Measurements from ENCODE around the gene CLDN20. TPM values are rescaled to one million over a fixed set of nuclear protein-coding genes. Genes with fewer than 3 reads are reported as not detected.
"Not testable (repeated sequence)": the region's sequence is repeated elsewhere in the genome, so short reads cannot be mapped to it uniquely, and the experiment has no call there.

CLDN20 gene
- total and polyA plus RNA-seq, 2 of the 4 experiments (the other 2 are of a cell fraction) = not detected

GRCh38 chr6:155218711-155219110 lies 45.1 kb upstream of the CLDN20 start:
- H2BK15ac ChIP-seq (ENCODE audit: low read depth, low read length); H3K56ac ChIP-seq (ENCODE audit: extremely low read depth, insufficient read depth, low read length); H4K91ac ChIP-seq (ENCODE audit: insufficient read depth, low read depth, low read length); H3K4me1 ChIP-seq (ENCODE audit: control insufficient read depth, insufficient read depth, low read length); H2BK120ac ChIP-seq (ENCODE audit: low read depth, low read length); H3K36me3 ChIP-seq (ENCODE audit: control insufficient read depth, insufficient read depth, low read length); H4K20me1 ChIP-seq (ENCODE audit: insufficient read depth, low read length); H3K27ac ChIP-seq (ENCODE audit: insufficient read depth, low read length); POLR2A ChIA-PET (ENCODE audit: unreplicated experiment); in situ Hi-C loops (cut with MboI; ENCODE audit: low sequenced_read_pairs); H2AFZ ChIP-seq (replicated peaks; ENCODE audit: low read length, poor library complexity); H3K23ac ChIP-seq (ENCODE audit: low read depth, low read length); H3K9me1 ChIP-seq (ENCODE audit: insufficient read depth, low read length); intact Hi-C loops (cut with micrococcal nuclease); H2AK9ac ChIP-seq (replicated peaks; ENCODE audit: low read depth, low read length, poor library complexity); H2AK5ac ChIP-seq (ENCODE audit: low read depth, low read length); CTCF ChIA-PET; H2BK20ac ChIP-seq (ENCODE audit: low read depth, low read length); H3K9me3 ChIP-seq (ENCODE audit: control insufficient read depth, insufficient read depth, low read length); H3K27me3 ChIP-seq (ENCODE audit: control insufficient read depth, insufficient read depth, low read length); H3K9ac ChIP-seq (ENCODE audit: low read depth, low read length); H3K4ac ChIP-seq (ENCODE audit: low read depth, low read length); H4K8ac ChIP-seq (ENCODE audit: low read depth in 2 of 2, low read length in 2 of 2); ATAC-seq (ENCODE audit: low read depth); H2BK5ac ChIP-seq (ENCODE audit: low read depth, low read length, poor library complexity, severe bottlenecking); H3K4me2 ChIP-seq (ENCODE audit: low read depth, low read length); H3K18ac ChIP-seq (ENCODE audit: low read depth, low read length); H3K79me1 ChIP-seq (ENCODE audit: low read depth in 1 of 2, low read length in 2 of 2); DNase-seq; BruUV-seq (replicated peaks); H4K5ac ChIP-seq (ENCODE audit: low read depth, low read length); H3K4me3 ChIP-seq (ENCODE audit: insufficient read depth, low read depth, low read length); dilution Hi-C loops (cut with HindIII; ENCODE audit: low sequenced_read_pairs, unreplicated experiment); H3K14ac ChIP-seq (replicated peaks; ENCODE audit: low read depth, low read length): not testable (repeated sequence)
- whole genome bisulfite sequencing, 2 experiments (ENCODE audit: extremely low coverage in 2 of 2, insufficient read length in 1 of 2) = 97% methylated on average over 5 of the region's 20 CpGs; no CpG with 5 or more reads in 1 of the 2 experiments

All from IMR-90 (cell line).